HG03378 (cell line): ENCODE results near the gene STARD8.
"Not testable (repeated sequence)": the region's sequence is repeated elsewhere in the genome, so short reads cannot be mapped to it uniquely, and the experiment has no call there.

Experiments used
- ATAC-seq: cut with Tn5 transposase; IDR thresholded peaks from one replicate; pipeline ENCODE4 v1.9.1; 2021; ENCODE audit warnings: mild to moderate bottlenecking, moderate library complexity; ENCODE audit not compliant: unreplicated experiment

Gene STARD8

DNA sequence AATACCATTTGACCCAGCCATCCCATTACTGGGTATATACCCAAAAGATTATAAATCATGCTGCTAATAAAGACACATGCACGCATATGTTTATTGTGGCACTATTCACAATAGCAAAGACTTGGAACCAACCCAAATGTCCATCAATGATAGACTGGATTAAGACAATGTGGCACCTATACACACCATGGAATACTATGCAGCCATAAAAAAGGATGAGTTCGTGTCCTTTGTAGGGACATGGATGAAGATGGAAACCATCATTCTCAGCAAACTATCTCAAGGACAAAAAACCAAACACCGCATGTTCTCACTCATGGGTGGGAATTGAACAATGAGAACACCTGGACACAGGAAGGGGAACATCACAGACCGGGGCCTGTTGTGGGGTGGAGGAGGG, 9.0 kb downstream of the STARD8 start:
- ATAC-seq = not testable (repeated sequence)

DNA sequence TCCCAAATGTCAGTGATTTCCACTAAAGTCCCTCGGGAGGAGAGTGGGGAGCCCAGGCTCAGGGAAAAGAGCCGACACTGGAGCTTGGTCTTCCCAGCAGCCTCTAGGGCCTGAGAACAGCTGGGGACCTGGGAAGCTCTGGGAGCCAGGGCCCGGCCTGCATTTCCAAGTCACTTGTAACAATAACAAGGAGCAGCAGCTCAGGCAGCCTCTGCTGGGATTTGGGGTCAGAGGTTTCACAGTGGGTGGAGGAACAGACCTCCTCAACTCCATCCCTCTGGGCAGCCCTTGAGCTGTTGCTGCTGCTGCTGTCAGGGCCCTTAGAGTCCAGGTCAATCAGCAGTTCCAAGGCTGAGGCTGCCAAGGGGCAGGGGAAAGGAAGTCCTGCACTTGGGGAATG, 11.1 kb downstream of the STARD8 start:
- ATAC-seq = no peak

DNA sequence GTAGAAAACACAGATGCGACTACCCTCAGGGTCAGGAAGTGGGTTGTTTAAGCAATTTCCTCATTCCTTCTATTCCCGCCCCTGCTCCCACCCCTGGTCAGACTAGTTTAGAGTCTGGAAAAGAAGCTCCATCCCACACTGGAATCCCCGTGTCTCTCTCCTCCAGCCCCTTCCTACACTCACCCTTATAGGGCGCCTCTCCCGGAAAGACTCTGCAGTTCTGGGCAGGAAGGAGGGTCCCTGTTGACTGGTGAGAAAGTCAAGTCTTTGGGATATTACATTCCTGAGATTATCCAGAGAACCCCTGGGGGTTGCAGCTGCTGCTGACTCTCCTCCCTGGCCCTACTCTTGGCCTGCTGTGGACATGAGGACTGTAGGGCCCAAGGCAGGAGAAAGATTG, 11.9 kb downstream of the STARD8 start:
- no peak for ATAC-seq

DNA sequence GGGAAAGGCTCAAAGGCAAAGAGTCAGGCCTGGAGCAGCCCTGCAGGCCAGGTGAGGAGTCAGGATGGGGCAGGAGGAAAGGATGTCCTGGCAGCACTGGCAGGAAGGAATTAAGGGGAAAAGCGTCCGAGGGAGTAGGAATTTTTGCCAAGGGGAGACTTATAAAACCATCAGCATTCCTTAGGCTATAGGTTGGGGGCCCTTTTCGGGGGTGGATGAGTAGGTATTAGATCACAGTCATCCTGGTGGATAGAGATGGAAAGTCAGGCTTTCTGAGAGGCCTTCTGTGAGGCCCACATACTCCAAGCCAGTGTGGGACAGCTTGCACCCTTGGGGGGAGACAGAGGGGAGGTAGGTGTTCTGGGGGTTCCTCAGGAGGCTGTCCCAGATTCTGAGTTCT, 12.3 kb downstream of the STARD8 start:
- no peak for ATAC-seq

DNA sequence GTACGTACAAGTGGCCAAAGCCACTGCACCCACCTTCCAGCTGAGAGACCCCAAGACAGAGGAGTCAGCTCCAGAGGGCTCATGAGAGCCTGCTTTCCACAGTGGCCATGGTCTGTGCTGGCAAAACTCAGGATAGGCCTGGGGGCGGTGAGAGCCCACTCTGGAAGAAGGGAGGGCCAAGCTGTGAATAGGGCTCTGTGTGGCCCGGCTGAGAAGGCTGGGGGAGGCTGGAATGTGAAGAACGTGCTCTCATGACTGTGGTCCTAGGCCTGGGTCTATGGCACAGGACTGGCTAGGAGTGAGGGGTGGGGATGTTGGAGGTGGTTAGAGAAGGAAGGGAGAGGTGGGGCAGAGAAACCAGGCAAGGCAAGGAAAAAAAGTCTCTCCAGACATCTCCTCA, 13.3 kb downstream of the STARD8 start:
- no peak for ATAC-seq

DNA sequence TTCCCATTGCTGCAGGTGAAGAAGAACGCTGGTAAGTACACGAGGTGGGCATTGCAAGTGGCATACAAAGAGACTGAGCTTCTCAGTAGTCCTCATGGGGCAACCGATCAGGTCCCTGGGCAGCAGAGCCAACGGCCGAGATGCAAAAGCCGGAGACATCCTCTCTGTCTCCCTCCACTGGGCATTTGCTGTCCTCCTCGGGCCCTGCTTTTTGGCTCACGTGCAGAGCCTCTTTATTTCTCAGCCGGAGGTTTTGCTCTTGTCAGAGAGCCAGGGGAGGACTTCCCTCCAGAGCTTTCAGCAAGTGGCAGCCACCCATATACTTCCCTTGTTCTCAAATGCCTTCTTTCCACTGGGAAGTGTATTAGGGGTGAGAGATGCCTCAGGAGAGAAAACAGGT, 18.0 kb downstream of the STARD8 start:
- no peak for ATAC-seq

DNA sequence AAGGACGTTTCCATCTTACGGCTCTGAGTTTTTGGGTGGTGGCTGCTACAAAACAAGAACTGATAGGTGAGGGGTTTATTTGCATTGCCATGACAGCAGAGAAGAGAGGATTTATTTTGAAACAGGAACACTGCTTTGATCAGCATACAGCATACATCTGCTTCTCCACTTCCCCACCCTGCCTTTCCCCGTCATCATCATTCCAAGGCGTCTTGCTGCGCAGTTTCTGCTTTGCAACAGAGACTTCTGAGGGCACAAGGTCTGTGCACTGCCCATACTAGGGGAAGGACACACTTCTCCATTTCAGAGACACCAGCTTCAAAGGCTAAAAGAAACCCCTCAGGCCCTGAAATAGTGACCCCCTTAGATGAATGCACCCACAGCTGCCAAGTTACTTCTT, 19.1 kb downstream of the STARD8 start:
- ATAC-seq = no peak

DNA sequence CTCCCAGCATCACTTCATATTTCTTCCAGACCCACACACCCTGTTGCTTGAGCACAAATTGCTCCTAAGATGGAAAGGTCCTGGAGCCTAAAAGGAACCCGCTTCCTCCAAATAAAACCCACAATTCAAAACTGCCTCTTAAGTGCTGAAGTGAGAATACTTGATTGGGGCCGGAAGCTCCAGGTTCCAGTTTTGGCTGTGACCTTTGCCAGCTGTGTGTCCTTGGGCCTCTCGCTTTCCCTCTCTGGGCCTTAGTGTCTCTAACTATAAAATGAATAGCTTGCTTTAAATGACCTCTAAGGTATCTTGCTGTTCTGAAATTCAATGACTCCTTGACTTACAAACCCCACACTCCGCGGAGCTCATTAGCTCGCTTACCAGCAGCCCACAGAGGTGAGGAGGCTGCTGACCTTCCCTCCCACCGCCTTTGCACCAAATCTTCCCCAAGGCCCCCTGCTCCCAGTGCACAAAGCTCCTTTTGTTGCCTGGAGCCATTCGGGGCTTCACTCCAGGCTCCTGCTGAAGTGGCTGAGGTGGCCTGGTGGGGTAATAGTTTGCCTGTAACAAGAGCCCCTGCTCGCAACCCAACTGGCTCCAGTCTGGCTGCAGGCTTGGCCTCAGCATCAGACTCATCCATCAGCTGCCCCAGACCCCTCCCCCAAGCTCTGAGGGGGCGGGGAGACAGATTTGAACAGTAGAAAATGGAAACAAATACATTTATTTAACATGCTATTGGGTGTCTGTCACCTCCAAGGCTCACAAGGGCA, 21.8 kb downstream of the STARD8 start:
- ATAC-seq = no peak

DNA sequence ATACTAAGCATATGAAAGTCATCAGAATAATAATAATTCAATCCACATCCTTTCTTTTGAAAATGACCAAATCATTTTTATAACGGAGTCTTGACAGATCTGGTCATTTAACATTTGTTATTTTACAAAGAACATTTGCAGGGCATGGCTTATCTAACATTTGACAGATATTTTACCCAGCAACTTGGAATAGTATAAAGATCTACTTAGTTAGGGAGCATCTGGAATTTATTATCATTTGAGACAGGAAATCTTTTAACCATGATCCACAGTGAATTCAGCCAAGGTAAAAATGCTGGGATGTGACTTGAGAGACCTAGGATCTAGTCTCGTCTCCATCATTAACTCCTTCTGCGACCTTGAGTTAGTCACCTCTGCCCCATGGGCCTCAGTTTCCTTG, 22.4 kb downstream of the STARD8 start:
- ATAC-seq = no peak

DNA sequence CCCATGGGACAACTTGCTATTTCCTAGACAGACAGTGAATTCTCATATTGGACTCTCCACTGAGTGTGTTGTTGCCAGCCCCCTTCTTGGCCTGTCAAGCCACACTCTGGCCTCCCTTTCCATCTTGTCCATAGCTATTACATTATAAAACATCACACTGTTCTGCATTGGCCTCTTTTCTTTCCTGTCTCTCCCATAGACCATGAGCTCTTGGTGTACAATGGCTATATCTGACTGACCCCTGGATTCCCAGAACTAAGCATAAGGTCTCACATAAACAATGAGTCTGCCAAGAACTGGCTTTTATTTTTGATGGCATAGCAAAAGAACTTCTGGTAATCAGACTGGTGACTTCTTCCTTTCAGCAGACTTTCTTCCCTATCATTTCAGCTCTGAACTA, 23.8 kb downstream of the STARD8 start:
- no peak for ATAC-seq

DNA sequence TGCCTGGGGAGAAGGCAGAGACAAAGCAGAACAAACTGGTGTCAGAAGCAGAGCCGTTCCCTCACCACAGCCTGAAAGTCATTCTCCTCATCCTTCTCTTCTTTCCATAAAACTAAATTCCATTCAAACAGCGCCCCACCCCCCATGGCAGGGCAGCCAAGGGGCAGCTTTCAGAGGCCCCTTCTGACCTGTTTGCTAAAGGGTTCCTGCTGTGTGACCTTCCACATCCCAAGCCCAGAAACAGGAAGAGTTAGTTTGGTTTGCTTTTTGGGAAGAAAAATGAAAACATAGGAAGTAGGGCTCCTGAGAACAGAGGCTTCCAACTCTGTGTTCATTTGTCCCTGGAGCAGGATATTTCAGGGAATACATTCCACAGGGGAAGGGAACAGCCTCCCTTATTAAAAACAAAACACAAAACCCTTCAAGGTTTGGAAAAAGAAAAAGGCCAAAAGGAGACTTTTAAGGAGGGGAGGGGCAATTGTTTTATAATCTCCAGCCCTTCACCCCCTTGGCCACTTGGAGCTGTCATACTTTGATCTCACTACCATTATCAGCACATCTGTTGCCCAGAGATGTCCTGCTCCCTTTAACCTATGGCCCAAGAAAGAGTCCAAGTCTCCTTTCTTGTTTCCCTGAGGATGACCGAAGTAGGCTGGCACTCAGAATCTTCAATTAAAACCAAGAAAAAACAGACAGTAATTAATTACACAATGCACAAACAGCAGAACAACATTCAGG, 25.3 kb downstream of the STARD8 start:
- ATAC-seq = no peak

DNA sequence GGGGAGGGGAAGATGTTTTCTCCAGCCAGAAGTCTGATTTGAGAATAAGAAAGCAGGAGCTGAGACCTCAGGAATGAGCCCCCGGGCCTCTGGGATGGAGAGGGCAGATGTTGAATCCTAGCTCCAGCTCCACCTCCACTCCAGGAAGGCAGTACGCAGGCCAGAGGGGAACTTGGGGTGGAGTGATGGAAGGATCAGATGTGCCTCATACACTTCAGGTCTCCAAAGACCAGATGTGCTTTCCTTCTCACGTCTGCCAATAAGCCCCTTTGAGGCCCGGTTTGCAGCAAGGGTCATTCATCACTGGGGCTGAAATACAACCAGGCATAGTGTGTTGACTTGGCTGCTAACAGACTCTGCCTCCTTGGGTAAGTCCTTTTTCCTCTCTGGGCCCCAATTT, 28.1 kb downstream of the STARD8 start:
- no peak for ATAC-seq

DNA sequence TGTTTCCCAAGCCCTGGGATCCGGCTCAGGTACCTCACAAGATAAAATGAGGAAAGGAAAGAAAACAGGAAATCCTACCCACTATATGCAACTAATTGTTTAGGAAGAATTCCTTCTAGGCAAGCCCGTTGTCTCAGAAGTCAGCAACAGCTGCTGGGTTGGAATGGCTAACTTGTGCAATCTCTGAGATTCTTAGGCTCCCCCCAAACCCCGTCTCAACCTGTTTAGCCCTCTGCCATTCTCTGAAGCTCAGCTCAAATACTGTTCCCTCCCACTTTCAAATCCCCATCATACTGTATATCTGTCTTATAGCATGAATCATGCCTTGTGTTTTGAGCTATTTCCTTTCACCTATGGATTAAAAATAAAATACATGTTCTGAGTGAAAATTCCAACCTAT, 28.9 kb downstream of the STARD8 start:
- no peak for ATAC-seq

DNA sequence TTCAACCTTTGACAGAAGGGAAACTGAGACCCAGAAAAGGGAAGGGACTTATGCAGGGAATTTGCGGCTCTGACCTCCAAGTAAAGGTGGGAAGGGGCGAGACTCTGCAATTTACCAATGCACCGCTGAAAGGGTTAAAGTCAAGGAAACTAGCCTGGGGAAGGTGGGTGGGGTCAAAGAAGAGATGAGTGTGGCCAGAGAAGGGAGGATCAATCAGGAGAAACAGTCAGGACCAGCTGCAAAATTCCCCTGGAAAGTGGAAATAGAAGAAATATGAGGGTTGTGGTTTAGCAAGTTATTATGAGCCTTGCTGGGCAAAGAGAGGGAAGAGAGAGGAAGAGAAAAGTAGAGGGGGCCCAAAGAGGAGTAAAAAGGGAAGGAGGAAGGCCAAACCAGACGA, 30.5 kb downstream of the STARD8 start:
- ATAC-seq = no peak

DNA sequence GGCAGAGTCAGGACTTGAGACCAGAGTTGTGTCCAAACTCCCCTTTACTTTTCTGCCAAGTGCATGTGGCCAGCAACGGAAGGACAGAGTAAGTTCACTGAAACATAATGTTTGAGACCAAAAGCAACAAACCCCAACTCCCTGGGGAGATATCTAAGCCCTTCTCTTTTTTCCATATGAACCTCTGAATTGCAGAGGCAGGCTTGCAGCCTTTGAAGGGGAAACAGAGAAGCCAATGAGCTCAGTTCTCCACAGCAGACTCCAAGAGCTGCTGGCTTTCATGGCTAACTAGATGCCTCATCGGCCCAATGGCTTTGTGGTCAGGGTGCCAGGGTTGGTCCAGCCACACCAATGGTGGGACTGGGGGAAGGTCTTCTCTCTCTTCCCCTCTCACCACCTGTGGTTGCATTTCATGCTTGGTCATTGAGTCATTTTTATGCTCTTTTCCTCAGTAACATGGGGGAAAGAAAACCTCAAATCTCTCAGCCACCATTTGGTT, 34.0 kb downstream of the STARD8 start:
- ATAC-seq = peak; percentile 66

DNA sequence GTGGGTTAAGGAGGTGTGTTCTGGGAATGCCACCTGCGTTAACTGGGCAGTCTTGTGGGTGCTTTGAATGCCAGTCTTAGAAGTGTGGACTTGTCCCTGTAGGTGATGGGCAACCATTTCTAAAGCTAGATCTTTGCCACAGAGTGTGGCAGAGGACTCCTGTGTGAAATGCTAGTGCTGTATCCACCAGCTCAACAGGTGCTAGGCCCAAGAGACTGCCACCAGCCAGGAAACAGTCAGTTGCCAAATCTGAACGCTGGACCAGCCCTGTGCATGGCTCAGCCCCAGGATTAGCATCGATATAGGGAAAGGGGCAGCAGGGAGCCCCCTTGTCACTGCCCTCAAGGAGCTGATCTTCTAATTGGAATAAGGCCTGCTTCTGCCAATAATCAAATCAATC, 35.3 kb downstream of the STARD8 start:
- ATAC-seq = no peak

DNA sequence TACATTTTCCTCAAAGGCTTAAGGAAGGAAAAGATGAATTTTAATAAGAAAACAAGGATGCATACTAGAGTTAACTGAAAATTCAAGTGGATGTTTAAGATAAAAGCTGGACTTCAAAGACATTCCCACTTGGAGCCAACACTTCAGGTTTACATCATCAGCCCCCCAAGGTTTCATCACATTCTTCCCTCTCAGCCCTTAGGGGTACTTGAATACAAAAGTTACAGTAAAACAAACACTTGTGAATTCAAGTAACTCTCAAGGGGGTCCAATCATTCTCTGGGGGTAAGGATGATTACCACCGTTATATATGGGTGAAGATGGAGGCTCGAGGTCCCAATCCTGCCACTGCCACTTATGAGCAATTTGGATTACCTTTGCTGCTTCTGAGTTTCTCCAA, 36.1 kb downstream of the STARD8 start:
- ATAC-seq = no peak

DNA sequence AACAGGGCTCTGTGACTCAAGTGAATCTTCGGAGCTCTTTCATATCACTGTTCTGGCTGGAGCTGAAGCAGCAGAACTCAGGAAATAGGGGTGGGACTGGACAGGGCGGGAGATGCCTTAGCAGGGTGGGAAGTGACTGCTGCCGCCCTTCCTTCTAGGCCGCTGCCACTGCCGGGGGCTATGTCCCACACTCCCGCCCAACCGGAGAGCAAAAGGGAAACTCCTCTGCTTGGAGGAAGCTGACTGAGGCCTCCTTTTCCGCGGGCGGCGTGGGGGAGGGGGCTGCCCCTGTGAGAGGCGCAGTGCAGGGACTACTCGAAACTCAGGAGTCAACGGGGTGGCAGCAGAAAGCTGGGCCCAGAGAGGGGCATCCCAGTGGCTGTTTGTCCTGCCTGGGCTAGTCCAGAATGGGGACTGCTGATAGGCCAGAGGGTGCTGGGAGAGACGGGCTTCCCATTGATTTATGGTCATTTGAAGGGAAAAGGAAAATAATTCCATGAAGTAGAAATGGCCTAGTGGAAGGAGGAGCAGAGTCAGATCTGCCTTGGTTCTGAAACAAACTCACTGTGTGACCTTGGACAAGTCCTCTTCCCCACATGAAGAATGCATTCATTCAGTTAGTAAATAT, 36.9 kb downstream of the STARD8 start:
- no peak for ATAC-seq

DNA sequence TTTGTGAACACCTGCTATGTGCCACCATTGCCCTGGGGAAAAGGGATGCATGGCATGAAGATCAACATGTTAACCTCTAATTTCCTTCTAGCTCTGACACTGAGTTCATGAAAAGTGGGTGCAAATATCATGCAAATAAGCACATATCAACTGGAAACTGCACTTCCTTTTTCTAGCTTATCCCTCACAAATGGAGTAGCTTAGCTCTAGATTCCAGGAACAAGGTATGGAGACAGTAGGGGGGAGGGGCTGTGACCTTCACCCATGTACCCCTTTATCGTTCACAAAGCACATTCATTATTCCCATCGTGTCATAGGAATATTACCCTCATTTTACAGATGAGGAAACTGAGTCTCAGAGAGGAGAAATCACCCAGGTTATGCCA, 37.4 kb downstream of the STARD8 start:
- no peak for ATAC-seq

DNA sequence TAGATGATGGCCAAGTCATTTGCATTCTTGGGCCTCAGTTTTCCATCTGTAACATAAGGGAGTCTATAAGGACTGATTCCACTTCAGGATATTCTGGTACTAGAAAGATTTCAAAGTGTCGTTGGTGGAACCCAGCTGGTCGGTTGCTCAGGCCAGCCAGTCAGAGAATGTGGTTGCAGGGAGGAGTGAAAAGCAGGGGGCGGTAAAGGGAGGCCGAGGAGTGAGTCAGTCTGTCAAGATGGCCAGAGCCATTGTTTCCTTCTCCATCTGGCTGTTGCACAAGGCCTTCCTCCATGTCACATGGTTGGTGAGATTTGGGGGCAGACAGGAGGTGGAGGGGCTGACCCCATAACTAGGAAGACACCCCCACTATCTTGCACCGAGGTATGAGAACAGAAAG, 38.2 kb downstream of the STARD8 start:
- ATAC-seq = no peak

DNA sequence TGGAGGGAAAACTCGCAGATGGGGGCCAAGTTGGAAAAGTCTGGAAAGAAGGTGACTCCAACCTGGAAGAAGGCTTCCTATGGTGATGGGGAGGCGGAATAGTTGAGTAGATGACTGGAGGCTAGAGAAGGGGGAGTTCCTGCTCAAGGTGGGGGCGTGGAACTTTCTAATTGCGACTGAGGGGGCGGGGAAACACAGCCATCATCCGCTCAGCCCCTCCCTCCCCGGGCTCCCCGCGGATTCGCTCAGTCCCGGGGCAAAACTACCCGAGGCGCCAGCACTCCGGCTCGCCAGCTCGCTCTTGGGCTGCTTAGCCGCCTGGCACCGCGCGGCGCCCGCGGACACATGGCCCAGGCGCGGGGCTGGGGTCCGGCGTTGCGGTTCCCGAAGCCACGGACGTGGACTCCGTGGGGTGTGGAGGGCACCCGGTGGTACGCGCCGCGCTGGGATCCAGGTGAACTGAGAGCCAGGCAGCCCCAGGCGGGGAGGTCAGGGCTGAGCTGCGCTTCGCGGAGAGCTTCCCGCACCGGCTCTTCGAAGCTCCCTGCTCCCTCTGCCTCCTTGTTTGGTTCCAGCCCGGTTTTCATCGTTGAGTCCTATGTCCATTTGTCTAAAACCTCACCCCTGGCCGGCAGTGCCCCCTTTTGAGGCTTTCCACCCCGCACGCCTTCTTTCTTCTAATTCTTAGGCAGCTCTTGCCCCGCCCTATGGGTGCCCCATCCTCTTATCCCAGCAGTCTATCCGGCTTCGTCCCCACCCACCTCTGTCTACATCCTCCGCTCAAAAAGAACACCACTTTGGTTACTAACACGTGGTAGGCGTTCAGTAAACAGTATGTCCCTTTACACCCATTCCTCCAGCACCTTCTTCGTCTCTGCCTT, 38.9 kb downstream of the STARD8 start:
- no peak for ATAC-seq
